WTC11 (cell line): Measurements from ENCODE around the gene SPATA32. TPM values are rescaled to one million over a fixed set of nuclear protein-coding genes. Genes with fewer than 3 reads are reported as not detected.

Experiments used
- ATAC-seq: fragments of 200-7000 bp; cut with Tn5 transposase; 2 replicates; pipeline ENCODE4 v1.10.0; 2021; ENCODE audit warnings: mild to moderate bottlenecking, moderate library complexity
- CTCF ChIA-PET: fragments of 300-600 bp; sonication (Branson Sonifier 250); formaldehyde crosslinking; loops from one replicate; lab custom pipeline; 2021; ENCODE audit warnings: antibody characterized with exemption; lab: Charles Lee
- POLR2A ChIA-PET: fragments of 350-600 bp; sonication (Branson Sonifier 250); formaldehyde crosslinking; loops from one replicate; lab custom pipeline; 2021; ENCODE audit warnings: antibody characterized with exemption; lab: Charles Lee
- DNase-seq: peaks from one replicate; pipeline ENCODE4 v3.0.0; 2021; ENCODE audit warnings: low spot score
- H3K27ac Mint-ChIP-seq: 2 replicates; pipeline ENCODE4 v1.8.0; 2021; ENCODE audit warnings: mixed read lengths
- H3K27me3 Mint-ChIP-seq: 2 replicates; pipeline ENCODE4 v1.8.0; 2021; ENCODE audit warnings: low read depth, mild to moderate bottlenecking, moderate library complexity, mixed read lengths
- H3K36me3 Mint-ChIP-seq: 2 replicates; pipeline ENCODE4 v1.8.0; 2021; ENCODE audit warnings: mixed read lengths
- H3K4me1 Mint-ChIP-seq: 2 replicates; pipeline ENCODE4 v1.8.0; 2022; ENCODE audit warnings: mixed read lengths
- H3K4me3 Mint-ChIP-seq: 2 replicates; pipeline ENCODE4 v1.8.0; 2021; ENCODE audit warnings: mild to moderate bottlenecking, moderate library complexity, mixed read lengths
- H3K9me3 Mint-ChIP-seq: 2 replicates; pipeline ENCODE4 v1.8.0; 2021; ENCODE audit warnings: mixed read lengths
- CBFB ChIP-seq: sonication (generic); formaldehyde crosslinking; IDR thresholded peaks from 2 replicates; pipeline ENCODE4 v1.8.1; 2022; ENCODE audit warnings: mild to moderate bottlenecking, low read depth, missing genetic modification reagents
- ELF4 ChIP-seq: sonication (generic); formaldehyde crosslinking; IDR thresholded peaks from 2 replicates; pipeline ENCODE4 v1.8.1; 2022; ENCODE audit warnings: low read depth, mild to moderate bottlenecking, moderate library complexity, missing genetic modification reagents
- GABPB1 ChIP-seq: sonication (generic); formaldehyde crosslinking; IDR thresholded peaks from 2 replicates; pipeline ENCODE4 v1.8.1; 2023; ENCODE audit warnings: mild to moderate bottlenecking, missing genetic modification reagents
- JUN ChIP-seq: sonication (generic); formaldehyde crosslinking; IDR thresholded peaks from 2 replicates; pipeline ENCODE4 v1.8.0; 2023; ENCODE audit warnings: mild to moderate bottlenecking, missing genetic modification reagents
- MAX ChIP-seq: sonication (generic); formaldehyde crosslinking; IDR thresholded peaks from 2 replicates; pipeline ENCODE4 v1.8.0; 2022; ENCODE audit warnings: mild to moderate bottlenecking, missing genetic modification reagents
- MLX ChIP-seq: sonication (generic); formaldehyde crosslinking; IDR thresholded peaks from 2 replicates; pipeline ENCODE4 v1.8.1; 2023; ENCODE audit warnings: mild to moderate bottlenecking, missing genetic modification reagents, moderate library complexity
- NR1H2 ChIP-seq: sonication (generic); formaldehyde crosslinking; IDR thresholded peaks from 2 replicates; pipeline ENCODE4 v1.9.0; 2021; ENCODE audit warnings: mild to moderate bottlenecking, moderate library complexity, missing genetic modification reagents
- NR2C2 ChIP-seq: sonication (generic); formaldehyde crosslinking; IDR thresholded peaks from 2 replicates; pipeline ENCODE4 v1.8.0; 2022; ENCODE audit warnings: mild to moderate bottlenecking, missing genetic modification reagents
- OVOL2 ChIP-seq: fragments of 250-450 bp; sonication (Bioruptor Pico); IDR thresholded peaks from 2 replicates; pipeline ENCODE4 v1.9.0; 2021; ENCODE audit warnings: mild to moderate bottlenecking, borderline replicate concordance
- SP1 ChIP-seq: sonication (generic); formaldehyde crosslinking; conservative IDR thresholded peaks from 2 replicates; pipeline ENCODE4 v1.8.1; 2022; ENCODE audit warnings: missing genetic modification reagents
- TEAD4 ChIP-seq: sonication (generic); formaldehyde crosslinking; IDR thresholded peaks from 2 replicates; pipeline ENCODE4 v1.8.0; 2022; ENCODE audit warnings: mild to moderate bottlenecking, missing genetic modification reagents
- USF2 ChIP-seq: sonication (generic); formaldehyde crosslinking; IDR thresholded peaks from 2 replicates; pipeline ENCODE4 v1.8.1; 2023; ENCODE audit warnings: mild to moderate bottlenecking, missing genetic modification reagents, moderate library complexity
- ZNF121 ChIP-seq: sonication (generic); formaldehyde crosslinking; IDR thresholded peaks from 2 replicates; pipeline ENCODE4 v1.8.0; 2023; ENCODE audit warnings: missing genetic modification reagents
- ZNF219 ChIP-seq: sonication (generic); formaldehyde crosslinking; IDR thresholded peaks from 2 replicates; pipeline ENCODE4 v1.8.0; 2023; ENCODE audit warnings: missing genetic modification reagents, mild to moderate bottlenecking, borderline replicate concordance
- ZNF416 ChIP-seq: fragments of 250-450 bp; sonication (Bioruptor Pico); IDR thresholded peaks from 2 replicates; pipeline ENCODE4 v1.9.0; 2021; ENCODE audit warnings: mild to moderate bottlenecking, inconsistent platforms
- ZNF423 ChIP-seq: fragments of 250-450 bp; sonication (Bioruptor Pico); IDR thresholded peaks from 2 replicates; pipeline ENCODE4 v2.1.2; 2022; ENCODE audit warnings: mild to moderate bottlenecking, moderate library complexity
- total RNA-seq: library from RNA; stranded (reverse); gene quantifications from 3 replicates; pipeline ENCODE4 v1.2.3, GENCODE V29; 2021
- TF ChIP-seq, protein P1 (sequence below): fragments of 250-450 bp; sonication (Bioruptor Pico); IDR thresholded peaks from 2 replicates; pipeline ENCODE4 v2.1.2; 2022; ENCODE audit warnings: mild to moderate bottlenecking, moderate library complexity
- TF ChIP-seq, protein P2 (sequence below): sonication (generic); formaldehyde crosslinking; IDR thresholded peaks from 2 replicates; pipeline ENCODE4 v1.8.0; 2023; ENCODE audit warnings: missing genetic modification reagents
- TF ChIP-seq, protein P3 (sequence below): sonication (generic); formaldehyde crosslinking; IDR thresholded peaks from 2 replicates; pipeline ENCODE4 v1.8.1; 2022; ENCODE audit warnings: missing genetic modification reagents, borderline replicate concordance
- TF ChIP-seq, protein P4 (sequence below): sonication (generic); formaldehyde crosslinking; IDR thresholded peaks from 2 replicates; pipeline ENCODE4 v1.8.1; 2022; ENCODE audit warnings: mild to moderate bottlenecking, missing genetic modification reagents, moderate library complexity, borderline replicate concordance
- TF ChIP-seq, protein P5 (sequence below): sonication (generic); formaldehyde crosslinking; IDR thresholded peaks from 2 replicates; pipeline ENCODE4 v1.8.1; 2022; ENCODE audit warnings: mild to moderate bottlenecking, moderate library complexity, missing genetic modification reagents
- TF ChIP-seq, protein P6 (sequence below): sonication (generic); formaldehyde crosslinking; IDR thresholded peaks from 2 replicates; pipeline ENCODE4 v1.8.1; 2022; ENCODE audit warnings: low read depth, mild to moderate bottlenecking, moderate library complexity, missing genetic modification reagents, borderline replicate concordance
- TF ChIP-seq, protein P7 (sequence below): sonication (generic); formaldehyde crosslinking; IDR thresholded peaks from 2 replicates; pipeline ENCODE4 v1.8.1; 2022; ENCODE audit warnings: low read depth, missing genetic modification reagents, borderline replicate concordance

SPATA32 gene
- total RNA-seq, 1 experiment from 2014 or later, result 0.15 TPM

DNA sequence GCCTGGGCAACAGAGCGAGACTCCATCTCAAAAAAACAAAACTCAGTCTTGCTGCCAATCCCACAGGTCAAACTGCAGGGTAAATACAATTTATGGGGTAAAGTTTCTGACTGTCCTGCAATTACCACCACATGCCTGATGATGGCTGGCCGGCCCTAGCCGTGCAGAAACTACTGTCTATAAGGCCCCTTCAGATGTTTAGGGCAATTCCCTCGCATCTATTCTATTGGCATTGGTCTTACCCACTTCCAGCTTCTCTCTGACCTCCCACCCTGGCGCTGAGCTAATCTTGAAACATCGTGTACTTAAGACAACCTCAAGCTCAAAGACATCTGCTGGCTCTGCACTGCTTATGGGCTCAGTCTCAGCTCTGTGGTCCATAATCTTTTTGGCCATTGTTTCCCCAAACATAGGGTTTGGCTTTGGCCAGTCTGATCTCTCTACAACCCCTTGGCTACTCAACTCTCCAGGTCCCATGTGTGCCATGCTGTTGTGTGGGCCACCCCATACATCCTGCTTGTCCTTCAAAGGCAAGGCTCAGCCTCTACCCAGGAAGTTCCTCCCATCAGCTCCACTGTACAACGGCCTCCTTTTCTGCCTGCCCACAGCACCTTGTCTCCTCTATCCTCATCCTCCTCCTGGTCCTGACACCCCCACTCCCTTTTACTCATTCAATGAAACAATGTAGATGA lies 38.3 kb upstream of the SPATA32 start:
- no peak overlapping the region for H3K27ac Mint-ChIP-seq
- CTCF ChIA-PET, result interaction anchor here (0.7 to 1.6 kb wide), 3 partner anchors 23 to 165 kb away, joined by 3 read pairs; partner anchors contain the start of gene ACBD4
- H3K4me3 Mint-ChIP-seq, result no peak overlapping the region

GRCh38 chr17:45299361-45299760 lies 37.5 kb upstream of the SPATA32 start:
- H3K9me3 Mint-ChIP-seq, result no peaks in the 10 kb centered on the region
- no peaks in the 10 kb centered on the region for H3K36me3 Mint-ChIP-seq
- H3K4me1 Mint-ChIP-seq, result no peaks in the 10 kb centered on the region
- ATAC-seq (no peak), DNase-seq (no peak)
- ChIA-PET CTCF (interaction anchor here (1.0 to 1.2 kb wide), 2 partner anchors 22 to 65 kb away, joined by 3 to 6 read pairs; no protein-coding TSS in a partner anchor), POLR2A (no interaction called here)
- no peaks in the 10 kb centered on the region for H3K27me3 Mint-ChIP-seq
- H3K4me3 Mint-ChIP-seq, result no peak overlapping the region
- no peak overlapping the region for H3K27ac Mint-ChIP-seq
- TF ChIP-seq, protein P1, sequence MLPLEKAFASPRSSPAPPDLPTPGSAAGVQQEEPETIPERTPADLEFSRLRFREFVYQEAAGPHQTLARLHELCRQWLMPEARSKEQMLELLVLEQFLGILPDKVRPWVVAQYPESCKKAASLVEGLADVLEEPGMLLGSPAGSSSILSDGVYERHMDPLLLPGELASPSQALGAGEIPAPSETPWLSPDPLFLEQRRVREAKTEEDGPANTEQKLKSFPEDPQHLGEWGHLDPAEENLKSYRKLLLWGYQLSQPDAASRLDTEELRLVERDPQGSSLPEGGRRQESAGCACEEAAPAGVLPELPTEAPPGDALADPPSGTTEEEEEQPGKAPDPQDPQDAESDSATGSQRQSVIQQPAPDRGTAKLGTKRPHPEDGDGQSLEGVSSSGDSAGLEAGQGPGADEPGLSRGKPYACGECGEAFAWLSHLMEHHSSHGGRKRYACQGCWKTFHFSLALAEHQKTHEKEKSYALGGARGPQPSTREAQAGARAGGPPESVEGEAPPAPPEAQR, result no peak
- TF ChIP-seq, protein P2, sequence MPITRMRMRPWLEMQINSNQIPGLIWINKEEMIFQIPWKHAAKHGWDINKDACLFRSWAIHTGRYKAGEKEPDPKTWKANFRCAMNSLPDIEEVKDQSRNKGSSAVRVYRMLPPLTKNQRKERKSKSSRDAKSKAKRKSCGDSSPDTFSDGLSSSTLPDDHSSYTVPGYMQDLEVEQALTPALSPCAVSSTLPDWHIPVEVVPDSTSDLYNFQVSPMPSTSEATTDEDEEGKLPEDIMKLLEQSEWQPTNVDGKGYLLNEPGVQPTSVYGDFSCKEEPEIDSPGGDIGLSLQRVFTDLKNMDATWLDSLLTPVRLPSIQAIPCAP (CRISPR knock-in tag), result no peak
- TF ChIP-seq, protein P3, sequence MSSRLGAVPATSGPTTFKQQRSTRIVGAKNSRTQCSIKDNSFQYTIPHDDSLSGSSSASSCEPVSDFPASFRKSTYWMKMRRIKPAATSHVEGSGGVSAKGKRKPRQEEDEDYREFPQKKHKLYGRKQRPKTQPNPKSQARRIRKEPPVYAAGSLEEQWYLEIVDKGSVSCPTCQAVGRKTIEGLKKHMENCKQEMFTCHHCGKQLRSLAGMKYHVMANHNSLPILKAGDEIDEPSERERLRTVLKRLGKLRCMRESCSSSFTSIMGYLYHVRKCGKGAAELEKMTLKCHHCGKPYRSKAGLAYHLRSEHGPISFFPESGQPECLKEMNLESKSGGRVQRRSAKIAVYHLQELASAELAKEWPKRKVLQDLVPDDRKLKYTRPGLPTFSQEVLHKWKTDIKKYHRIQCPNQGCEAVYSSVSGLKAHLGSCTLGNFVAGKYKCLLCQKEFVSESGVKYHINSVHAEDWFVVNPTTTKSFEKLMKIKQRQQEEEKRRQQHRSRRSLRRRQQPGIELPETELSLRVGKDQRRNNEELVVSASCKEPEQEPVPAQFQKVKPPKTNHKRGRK (CRISPR knock-in tag), result no peak
- TF ChIP-seq, protein P4, sequence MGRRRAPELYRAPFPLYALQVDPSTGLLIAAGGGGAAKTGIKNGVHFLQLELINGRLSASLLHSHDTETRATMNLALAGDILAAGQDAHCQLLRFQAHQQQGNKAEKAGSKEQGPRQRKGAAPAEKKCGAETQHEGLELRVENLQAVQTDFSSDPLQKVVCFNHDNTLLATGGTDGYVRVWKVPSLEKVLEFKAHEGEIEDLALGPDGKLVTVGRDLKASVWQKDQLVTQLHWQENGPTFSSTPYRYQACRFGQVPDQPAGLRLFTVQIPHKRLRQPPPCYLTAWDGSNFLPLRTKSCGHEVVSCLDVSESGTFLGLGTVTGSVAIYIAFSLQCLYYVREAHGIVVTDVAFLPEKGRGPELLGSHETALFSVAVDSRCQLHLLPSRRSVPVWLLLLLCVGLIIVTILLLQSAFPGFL (CRISPR knock-in tag), result no peak
- TF ChIP-seq, protein P5, sequence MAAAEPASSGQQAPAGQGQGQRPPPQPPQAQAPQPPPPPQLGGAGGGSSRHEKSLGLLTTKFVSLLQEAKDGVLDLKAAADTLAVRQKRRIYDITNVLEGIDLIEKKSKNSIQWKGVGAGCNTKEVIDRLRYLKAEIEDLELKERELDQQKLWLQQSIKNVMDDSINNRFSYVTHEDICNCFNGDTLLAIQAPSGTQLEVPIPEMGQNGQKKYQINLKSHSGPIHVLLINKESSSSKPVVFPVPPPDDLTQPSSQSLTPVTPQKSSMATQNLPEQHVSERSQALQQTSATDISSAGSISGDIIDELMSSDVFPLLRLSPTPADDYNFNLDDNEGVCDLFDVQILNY (CRISPR knock-in tag), result no peak
- TF ChIP-seq NR1H2 (CRISPR knock-in tag) (no peak), ZNF416 (no peak)
- TF ChIP-seq, protein P6, sequence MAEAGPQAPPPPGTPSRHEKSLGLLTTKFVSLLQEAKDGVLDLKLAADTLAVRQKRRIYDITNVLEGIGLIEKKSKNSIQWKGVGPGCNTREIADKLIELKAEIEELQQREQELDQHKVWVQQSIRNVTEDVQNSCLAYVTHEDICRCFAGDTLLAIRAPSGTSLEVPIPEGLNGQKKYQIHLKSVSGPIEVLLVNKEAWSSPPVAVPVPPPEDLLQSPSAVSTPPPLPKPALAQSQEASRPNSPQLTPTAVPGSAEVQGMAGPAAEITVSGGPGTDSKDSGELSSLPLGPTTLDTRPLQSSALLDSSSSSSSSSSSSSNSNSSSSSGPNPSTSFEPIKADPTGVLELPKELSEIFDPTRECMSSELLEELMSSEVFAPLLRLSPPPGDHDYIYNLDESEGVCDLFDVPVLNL (CRISPR knock-in tag), result no peak

More for the DNA sequence above, 38.3 kb upstream of the SPATA32 start:
- no peaks in the 10 kb centered on the region for H3K9me3 Mint-ChIP-seq
- DNase-seq, result no peak
- no peak for TF ChIP-seq ELF4 (CRISPR knock-in tag)
- no peak for TF ChIP-seq GABPB1
- TF ChIP-seq ZNF423, result no peak
- TF ChIP-seq ZNF121 (CRISPR knock-in tag), result no peak
- no peak for TF ChIP-seq ZNF219 (CRISPR knock-in tag)
- TF ChIP-seq NR2C2 (CRISPR knock-in tag), result no peak
- TF ChIP-seq MAX (CRISPR knock-in tag), result no peak
- no peak for TF ChIP-seq MLX
- TF ChIP-seq, protein P7, sequence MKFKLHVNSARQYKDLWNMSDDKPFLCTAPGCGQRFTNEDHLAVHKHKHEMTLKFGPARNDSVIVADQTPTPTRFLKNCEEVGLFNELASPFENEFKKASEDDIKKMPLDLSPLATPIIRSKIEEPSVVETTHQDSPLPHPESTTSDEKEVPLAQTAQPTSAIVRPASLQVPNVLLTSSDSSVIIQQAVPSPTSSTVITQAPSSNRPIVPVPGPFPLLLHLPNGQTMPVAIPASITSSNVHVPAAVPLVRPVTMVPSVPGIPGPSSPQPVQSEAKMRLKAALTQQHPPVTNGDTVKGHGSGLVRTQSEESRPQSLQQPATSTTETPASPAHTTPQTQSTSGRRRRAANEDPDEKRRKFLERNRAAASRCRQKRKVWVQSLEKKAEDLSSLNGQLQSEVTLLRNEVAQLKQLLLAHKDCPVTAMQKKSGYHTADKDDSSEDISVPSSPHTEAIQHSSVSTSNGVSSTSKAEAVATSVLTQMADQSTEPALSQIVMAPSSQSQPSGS (CRISPR knock-in tag), result no peak
- TF ChIP-seq, protein P1, result no peak
- TF ChIP-seq CBFB (CRISPR knock-in tag), result no peak
- TF ChIP-seq JUN (CRISPR knock-in tag), result no peak
- no peak for TF ChIP-seq TEAD4 (CRISPR knock-in tag)
- no peak for TF ChIP-seq USF2 (CRISPR knock-in tag)
- no peak for TF ChIP-seq SP1 (CRISPR knock-in tag)
- TF ChIP-seq OVOL2, result no peak
- TF ChIP-seq, all 79 proteins: peak for 0
- Mint-ChIP-seq H3K4me1 (no peaks in the 10 kb centered on the region), H3K27me3 (no peaks in the 10 kb centered on the region), H3K36me3 (no peaks in the 10 kb centered on the region)
- POLR2A ChIA-PET, result no interaction called here
- no peak for ATAC-seq
